Measurements from ENCODE around the gene CCDC51. TPM values are rescaled to one million over a fixed set of nuclear protein-coding genes. Genes with fewer than 3 reads are reported as not detected.
A peak's percentile ranks its signal among the peaks of the same experiment; 100 is the strongest.

The CCDC51 gene
- total and polyA plus RNA-seq, 2 of the 13 experiments (the other 11 are each of a cell fraction or from before 2014, with no cell fraction given), result 18.1 to 29.4 TPM

DNA sequence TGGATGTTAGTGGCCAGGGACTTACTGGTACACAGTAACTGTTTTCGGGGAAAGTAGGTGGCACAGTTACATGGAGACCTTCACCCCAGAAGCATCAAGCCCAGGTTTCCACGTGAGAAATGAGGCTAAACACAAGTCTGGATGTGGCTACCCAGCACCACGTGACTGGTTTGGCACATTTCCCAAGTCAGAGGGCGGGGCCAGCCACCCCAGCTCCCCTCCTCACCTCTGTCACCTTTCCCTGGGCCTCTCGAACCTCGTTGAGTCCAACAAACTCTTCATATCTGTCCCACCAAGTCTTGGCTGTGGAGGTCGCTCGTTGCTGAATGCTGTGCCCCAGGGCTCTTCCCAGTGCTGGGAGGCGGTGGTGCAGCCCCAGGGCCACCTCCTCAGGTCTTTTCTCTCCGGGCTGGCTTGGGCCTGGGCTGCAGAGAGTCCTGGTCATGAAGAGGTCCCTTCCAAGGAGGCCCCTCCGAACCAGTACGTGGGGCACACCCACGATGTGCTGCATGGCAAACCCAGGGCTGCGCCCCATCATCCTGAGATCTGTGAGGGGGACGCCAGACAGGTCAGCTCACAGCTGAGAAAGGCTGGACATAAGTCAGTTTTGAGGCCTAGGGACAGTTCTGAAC, 5.2 kb downstream of the CCDC51 start:
- TF ChIP-seq, protein P1, sequence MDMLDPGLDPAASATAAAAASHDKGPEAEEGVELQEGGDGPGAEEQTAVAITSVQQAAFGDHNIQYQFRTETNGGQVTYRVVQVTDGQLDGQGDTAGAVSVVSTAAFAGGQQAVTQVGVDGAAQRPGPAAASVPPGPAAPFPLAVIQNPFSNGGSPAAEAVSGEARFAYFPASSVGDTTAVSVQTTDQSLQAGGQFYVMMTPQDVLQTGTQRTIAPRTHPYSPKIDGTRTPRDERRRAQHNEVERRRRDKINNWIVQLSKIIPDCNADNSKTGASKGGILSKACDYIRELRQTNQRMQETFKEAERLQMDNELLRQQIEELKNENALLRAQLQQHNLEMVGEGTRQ (IDR thresholded peaks at IDR 0.05; ENCODE audit: low read depth, low read length), result no peak
- TF ChIP-seq, protein P1 (CRISPR knock-in tag; IDR thresholded peaks at IDR 0.05; ENCODE audit: borderline replicate concordance), result peak; percentile 62; the same call in 1 of the 2 replicates
- TF ChIP-seq ZFY (CRISPR knock-in tag; IDR thresholded peaks at IDR 0.05) (peak; percentile 13; the same call in 1 of the 2 replicates), GZF1 (CRISPR knock-in tag; IDR thresholded peaks at IDR 0.05) (no peak), ZNF768 (CRISPR knock-in tag; IDR thresholded peaks at IDR 0.05) (0 out of 2 replicates have a peak, but pooled peaks have one; percentile 18), RORA (CRISPR knock-in tag; IDR thresholded peaks at IDR 0.05) (no peak), RXRA (CRISPR knock-in tag; IDR thresholded peaks at IDR 0.05) (peak; percentile 25; the same call in 1 of the 2 replicates), CBX2 (IDR thresholded peaks at IDR 0.05; ENCODE audit: low read depth, low read length) (no peak), CBX2 (CRISPR knock-in tag; IDR thresholded peaks at IDR 0.05; ENCODE audit: low read depth) (no peak)
- TF ChIP-seq, protein P2, sequence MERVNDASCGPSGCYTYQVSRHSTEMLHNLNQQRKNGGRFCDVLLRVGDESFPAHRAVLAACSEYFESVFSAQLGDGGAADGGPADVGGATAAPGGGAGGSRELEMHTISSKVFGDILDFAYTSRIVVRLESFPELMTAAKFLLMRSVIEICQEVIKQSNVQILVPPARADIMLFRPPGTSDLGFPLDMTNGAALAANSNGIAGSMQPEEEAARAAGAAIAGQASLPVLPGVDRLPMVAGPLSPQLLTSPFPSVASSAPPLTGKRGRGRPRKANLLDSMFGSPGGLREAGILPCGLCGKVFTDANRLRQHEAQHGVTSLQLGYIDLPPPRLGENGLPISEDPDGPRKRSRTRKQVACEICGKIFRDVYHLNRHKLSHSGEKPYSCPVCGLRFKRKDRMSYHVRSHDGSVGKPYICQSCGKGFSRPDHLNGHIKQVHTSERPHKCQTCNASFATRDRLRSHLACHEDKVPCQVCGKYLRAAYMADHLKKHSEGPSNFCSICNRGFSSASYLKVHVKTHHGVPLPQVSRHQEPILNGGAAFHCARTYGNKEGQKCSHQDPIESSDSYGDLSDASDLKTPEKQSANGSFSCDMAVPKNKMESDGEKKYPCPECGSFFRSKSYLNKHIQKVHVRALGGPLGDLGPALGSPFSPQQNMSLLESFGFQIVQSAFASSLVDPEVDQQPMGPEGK (CRISPR knock-in tag; IDR thresholded peaks at IDR 0.05), result peak; percentile 44; the same call in 1 of the 2 replicates
- Histone ChIP-seq H3K27me3 (ENCODE audit: control insufficient read depth in 1 of 2, insufficient read depth in 2 of 2, low read length in 2 of 2) (no peaks in the 10 kb centered on the region; a peak in 1 of 5 replicates), H3K9me3 (ENCODE audit: low read length) (no peaks in the 10 kb centered on the region), H4K20me1 (ENCODE audit: insufficient read depth, low read length) (no peaks in the 10 kb centered on the region), H3K4me3 (replicated peaks in 1 of 3; ENCODE audit: insufficient read depth in 1 of 3, low read depth in 2 of 3, low read length in 3 of 3) (no peak overlapping the region), H3K4me1 (ENCODE audit: insufficient read depth, low read length) (peaks cover 81% of the 10 kb centered on the region), H3K36me3 (replicated peaks in 1 of 2; ENCODE audit: control insufficient read depth in 1 of 2, insufficient read depth in 2 of 2, low read length in 2 of 2) (peaks cover 1 to 4% of the 10 kb centered on the region in 2 experiments; a peak in 3 of 5 replicates), H2AFZ (ENCODE audit: low read length) (no peak overlapping the region), H3K79me2 (ENCODE audit: insufficient read depth, low read length) (peaks cover 9% of the 10 kb centered on the region), H3K27ac (ENCODE audit: extremely low read length, insufficient read depth, low read length) (peak overlapping the region; percentile 99), H3K9ac (ENCODE audit: insufficient read depth, low read depth, low read length) (no peak overlapping the region), H3K4me2 (ENCODE audit: low read depth, low read length) (0 out of 2 replicates have a peak overlapping the region, but pooled peaks have one; percentile 49)
- BruUV-seq (replicated peaks), result no TSS peak
- ChIA-PET CTCF (ENCODE audit: low intra/inter-chr PET ratio, low total read pairs) (interaction anchor here (1.2 to 5.7 kb wide), 8 partner anchors 8 to 240 kb away, joined by 3 to 117 read pairs (median 15); no protein-coding TSS in a partner anchor), POLR2A (interaction anchor here (1.2 to 9.0 kb wide), 6 partner anchors 9 to 39 kb away, joined by 4 to 130 read pairs (median 34); partner anchors contain the start of gene ATRIP)
- no peak for DNase-seq (ENCODE audit: low spot score)
- intact Hi-C loops (cut with micrococcal nuclease; ENCODE audit: unreplicated experiment) (no loop called here), in situ Hi-C loops (cut with HindIII; ENCODE audit: extremely low pct_ligation_motif_present, low pct_unique_long_range_greater_than_20kb) (loop anchor here (5.0 kb wide), 3 partner anchors 32 to 202 kb away; no protein-coding TSS in a partner anchor)
- WGBS (ENCODE audit: low lambda C conversion rate), result 43% methylated on average over 4 of the region's 15 CpGs
- no peak for ATAC-seq
- FAIRE-seq, result no peak

Measured in HepG2 (cell line).